Pericardium fibroblast (primary cell): ENCODE data around the gene ZNF284. TPM values are rescaled to one million over a fixed set of nuclear protein-coding genes. Genes with fewer than 3 reads are reported as not detected.

Experiments used
- total RNA-seq: library from RNA; depleted of rRNA; stranded (reverse); fragments of >200 nt; gene quantifications from 2 replicates; pipeline ENCODE4 v1.2.3, GENCODE V29; 2015

The ZNF284 gene
- total RNA-seq, result 1.8 and 1.9 TPM in 2 replicates

GRCh38 chr19:44071824-44072542 lies at the start of gene ZNF284:
Gene ZNF284, plus strand, starts transcription at chr19:44072159. Its CDS starts 4,231 bp downstream, at chr19:44076390.

GRCh38 chr19:44025217-44025936 lies 46.6 kb upstream of the ZNF284 start, which contains the start of gene ZNF222:
Gene ZNF222, plus strand, starts transcription at chr19:44025379. Its CDS starts 58 bp downstream, at chr19:44025437.

GRCh38 chr19:44051650-44052402 lies 20.1 kb upstream of the ZNF284 start, which contains the start of gene ZNF223:
Gene ZNF223, plus strand, starts transcription at chr19:44052036. Its CDS starts 3,141 bp downstream, at chr19:44055177.

GRCh38 chr19:44093931-44094765 lies 22.2 kb downstream of the ZNF284 start, which contains the start of gene ZNF224:
Gene ZNF224, plus strand, starts transcription at chr19:44094361. Its CDS starts 3,513 bp downstream, at chr19:44097874.

GRCh38 chr19:44113138-44113783 lies 41.3 kb downstream of the ZNF284 start, which contains the start of gene ZNF225:
Gene ZNF225, plus strand, starts transcription at chr19:44113399. Its CDS starts 2,429 bp downstream, at chr19:44115828.

Other genes starting within 250 kb of the ZNF284 start
- 2.7 and 3.7 TPM in 2 replicates for gene ZNF283, start 244.8 kb upstream of the ZNF284 start, total RNA-seq
- gene ZNF404, start 188.2 kb upstream of the ZNF284 start, total RNA-seq, result 2.6 and 3.3 TPM in 2 replicates
- gene ZNF45, start 136.9 kb upstream of the ZNF284 start, total RNA-seq, result 5.4 and 7.7 TPM in 2 replicates
- gene ZNF221, start 120.9 kb upstream of the ZNF284 start, total RNA-seq, result 4.3 and 6.3 TPM in 2 replicates
- 5.0 and 6.3 TPM in 2 replicates for gene ZNF155, start 88.0 kb upstream of the ZNF284 start, total RNA-seq
- 3.7 and 4.0 TPM in 2 replicates for gene ZNF230, start 69.2 kb upstream of the ZNF284 start, total RNA-seq
- gene ZNF222, start 46.8 kb upstream of the ZNF284 start, total RNA-seq, result 0.26 and 2.1 TPM in 2 replicates
- 1.3 and 8.8 TPM in 2 replicates for gene ZNF223, start 20.1 kb upstream of the ZNF284 start, total RNA-seq
- 7.8 and 8.3 TPM in 2 replicates for gene ZNF224, start 22.2 kb downstream of the ZNF284 start, total RNA-seq
- 2.4 and 2.8 TPM in 2 replicates for gene ZNF225, start 41.2 kb downstream of the ZNF284 start, total RNA-seq
- 3.9 and 4.0 TPM in 2 replicates for gene ZNF234, start 69.4 kb downstream of the ZNF284 start, total RNA-seq
- 4.0 and 15.2 TPM in 2 replicates for gene ZNF226, start 92.9 kb downstream of the ZNF284 start, total RNA-seq
- gene ZNF227, start 140.4 kb downstream of the ZNF284 start, total RNA-seq, result 5.1 and 8.1 TPM in 2 replicates
- gene ZNF233, start 187.7 kb downstream of the ZNF284 start, total RNA-seq, result 0.35 and 0.60 TPM in 2 replicates
- gene ZNF235, start 232.9 kb downstream of the ZNF284 start, total RNA-seq, result 1.2 and 10.0 TPM in 2 replicates